GM19043 (cell line): Measurements from ENCODE around the gene TNFSF4.
"Not testable (repeated sequence)": the region's sequence is repeated elsewhere in the genome, so short reads cannot be mapped to it uniquely, and the experiment has no call there.

Experiments used
- ATAC-seq: cut with Tn5 transposase; IDR thresholded peaks from one replicate; pipeline ENCODE4 v1.9.1; 2021; ENCODE audit warnings: low read depth; ENCODE audit not compliant: unreplicated experiment

TNFSF4 gene

GRCh38 chr1:173168941-173169340 is 38.2 kb downstream of the TNFSF4 start:
- ATAC-seq = no peak

DNA sequence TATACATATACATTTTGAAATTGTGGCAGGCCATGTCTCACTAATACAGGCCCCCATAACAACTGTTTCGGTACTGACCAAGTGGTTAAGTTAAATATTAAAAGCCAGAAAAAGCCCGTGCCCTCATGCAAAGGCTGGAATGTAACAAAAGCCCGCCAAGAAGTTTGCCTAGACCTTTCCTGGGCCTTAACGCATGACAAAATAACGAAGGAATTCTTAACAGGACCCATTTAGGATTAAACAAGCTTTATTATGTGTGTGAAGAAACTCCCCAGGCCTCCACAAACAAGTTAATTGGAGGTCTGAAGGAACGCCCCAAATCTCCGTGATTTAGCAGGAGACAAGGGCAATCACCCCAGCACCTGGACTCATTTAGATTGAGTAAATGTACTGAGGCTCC is 42.4 kb downstream of the TNFSF4 start:
- no peak for ATAC-seq

- ATAC-seq = no peak
Measured at GRCh38 chr1:173164178-173164577, 43.0 kb downstream of the TNFSF4 start.

DNA sequence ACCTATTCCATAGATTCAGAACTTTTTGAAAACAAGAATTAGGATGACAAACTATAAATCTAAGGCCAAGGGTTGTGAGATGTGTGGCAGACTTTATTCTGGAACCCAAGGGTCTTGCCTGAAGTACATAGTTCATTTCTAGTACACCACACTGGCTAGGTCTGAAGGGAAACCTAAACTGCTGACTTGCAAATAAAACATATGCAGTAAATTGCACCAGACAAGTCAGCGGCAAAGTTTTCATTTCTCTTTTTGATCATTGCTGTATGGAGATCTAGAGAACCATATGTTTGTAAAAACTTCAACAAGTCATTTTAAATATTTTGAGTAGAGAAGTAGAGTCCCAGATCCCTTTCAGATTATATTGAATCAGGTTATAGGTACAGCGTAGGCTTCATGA is 43.9 kb downstream of the TNFSF4 start:
- no peak for ATAC-seq

- ATAC-seq = no peak
Measured at GRCh38 chr1:173162601-173163000, 44.5 kb downstream of the TNFSF4 start.

GRCh38 chr1:173161510-173162221 is 45.5 kb downstream of the TNFSF4 start:
- ATAC-seq = no peak

- not testable (repeated sequence) for ATAC-seq
Measured at GRCh38 chr1:173153964-173154363, 53.2 kb downstream of the TNFSF4 start.

- ATAC-seq = no peak
Measured at GRCh38 chr1:173153503-173153902, 53.6 kb downstream of the TNFSF4 start.

- ATAC-seq = no peak
Measured at GRCh38 chr1:173152598-173152997, 54.5 kb downstream of the TNFSF4 start.

DNA sequence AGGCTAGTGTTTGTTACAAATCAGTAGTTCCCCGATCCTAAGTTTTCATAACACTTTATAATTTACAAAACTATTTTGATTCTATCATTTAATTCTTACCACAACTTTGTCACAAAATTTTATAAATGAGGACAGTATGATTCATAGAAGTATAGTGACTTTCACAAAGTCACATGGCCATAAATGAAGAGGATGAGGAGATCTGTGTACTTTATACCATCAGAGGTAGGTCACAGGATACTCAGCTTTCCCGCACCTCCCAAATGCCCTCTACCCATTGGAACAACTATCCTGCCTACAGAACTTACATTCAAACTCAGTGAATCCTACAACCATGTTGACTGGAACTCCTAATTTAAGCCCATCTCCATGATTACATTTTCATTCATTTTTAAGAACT is 56.3 kb downstream of the TNFSF4 start:
- ATAC-seq = no peak

GRCh38 chr1:173149887-173150286 is 57.2 kb downstream of the TNFSF4 start:
- ATAC-seq = no peak

DNA sequence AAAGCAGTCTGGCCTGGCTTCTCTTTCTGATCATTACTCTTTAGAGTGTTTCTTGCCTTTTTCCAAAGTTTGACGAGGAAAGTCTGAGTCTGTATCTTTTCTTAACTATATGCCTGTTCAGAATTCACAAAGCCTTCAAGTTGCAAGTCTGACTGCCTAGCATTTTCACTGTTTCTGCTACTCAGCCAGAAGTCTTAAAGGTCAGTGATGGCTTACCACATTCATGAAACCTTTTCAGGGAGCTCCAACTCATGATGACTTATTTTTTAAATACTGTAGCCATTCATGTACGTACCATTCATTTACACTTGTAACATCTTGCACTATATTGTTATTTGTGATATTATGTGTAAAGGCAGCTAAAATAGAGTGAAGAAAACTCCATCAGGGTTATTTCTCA is 58.2 kb downstream of the TNFSF4 start:
- no peak for ATAC-seq

DNA sequence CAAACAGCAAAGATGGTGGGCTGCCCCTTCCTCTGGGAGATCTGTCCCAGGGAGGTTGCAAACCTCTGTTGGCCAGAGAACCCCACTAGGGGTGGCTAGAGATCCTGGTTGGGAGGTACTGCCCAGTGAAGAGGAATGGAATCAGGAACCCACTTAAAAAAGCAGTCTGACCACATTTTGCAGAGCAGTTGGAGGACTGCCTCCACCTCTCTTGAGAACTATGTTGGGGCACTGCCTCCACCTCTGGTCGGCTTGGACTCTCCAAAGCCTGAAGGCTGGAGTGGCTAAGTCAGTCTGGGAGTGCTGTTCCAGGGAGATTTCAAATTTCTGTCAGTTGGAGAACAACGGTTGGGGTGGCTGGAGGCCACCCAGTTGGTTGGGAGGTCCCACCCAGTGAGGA is 58.6 kb downstream of the TNFSF4 start:
- ATAC-seq = no peak

DNA sequence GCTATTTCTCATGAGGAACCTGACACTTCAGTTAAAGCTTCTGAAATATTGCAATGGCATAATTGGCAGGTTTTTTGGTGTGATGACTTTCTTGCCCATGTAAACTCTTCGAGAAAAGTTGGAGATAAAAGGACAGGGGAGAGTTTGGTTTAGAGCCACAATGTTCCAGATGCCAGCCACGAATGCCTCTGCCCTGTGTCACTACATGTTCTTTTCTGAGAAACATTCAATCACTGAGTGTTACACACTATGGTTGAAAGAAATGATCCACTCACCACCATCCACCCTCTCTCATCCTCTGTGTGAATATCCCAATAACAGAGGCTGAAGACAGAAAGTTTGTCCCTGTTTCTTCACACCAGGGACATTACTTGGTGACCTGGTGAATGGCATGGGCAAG is 66.4 kb downstream of the TNFSF4 start:
- ATAC-seq = no peak

GRCh38 chr1:173139706-173140105 is 67.4 kb downstream of the TNFSF4 start:
- ATAC-seq = no peak

GRCh38 chr1:173137107-173137706 is 69.9 kb downstream of the TNFSF4 start:
- no peak for ATAC-seq

DNA sequence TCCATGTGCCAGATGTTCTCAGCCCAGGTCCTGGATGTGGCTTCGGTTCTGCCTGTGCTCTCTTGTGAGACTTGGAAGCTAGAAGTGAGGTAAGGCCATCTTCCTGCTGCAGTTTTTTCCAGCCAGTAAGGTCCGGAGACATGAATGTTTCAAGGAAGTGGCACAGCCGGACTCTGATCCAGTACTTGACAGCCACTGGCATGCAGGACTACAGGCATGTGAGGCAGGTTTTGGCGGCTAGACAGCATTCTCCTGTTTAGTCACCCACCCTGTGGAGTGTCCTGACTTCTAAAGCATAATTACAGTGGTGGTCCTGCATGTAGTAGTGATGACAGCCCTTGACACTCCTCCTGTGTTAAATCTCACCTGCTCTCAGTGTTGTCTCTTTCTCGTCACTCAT is 72.3 kb downstream of the TNFSF4 start:
- no peak for ATAC-seq

GRCh38 chr1:173134029-173134428 is 73.1 kb downstream of the TNFSF4 start:
- ATAC-seq = no peak
